HCT116 (cell line): Measurements from ENCODE around the gene SLC8A1.

Experiments
- EZH2phosphoT487 ChIP-seq: fragments of 200-600 bp; IDR thresholded peaks from 2 replicates; pipeline ENCODE4 v1.6.1; 2018; ENCODE audit warnings: antibody characterized with exemption, borderline replicate concordance
- FOSL1 ChIP-seq: IDR thresholded peaks from 2 replicates; pipeline ENCODE4 v1.6.1; 2012; ENCODE audit warnings: low read depth
- POLR2A ChIP-seq: IDR thresholded peaks from 2 replicates; pipeline ENCODE4 v1.7.0; 2011; ENCODE audit warnings: borderline replicate concordance; ENCODE audit not compliant: insufficient read depth, insufficient read length; ENCODE audit errors: extremely low read depth
- POLR2AphosphoS5 ChIP-seq: IDR thresholded peaks from 2 replicates; pipeline ENCODE4 v1.6.1; 2011; ENCODE audit warnings: mild to moderate bottlenecking, low read depth, low read length, moderate library complexity
- TF ChIP-seq, protein P1 (sequence below), 3 experiments: fragments of 200-600 bp in 1 of 3; sonication (generic) in 1 of 3; IDR thresholded peaks in 2 of 3; conservative IDR thresholded peaks in 1 of 3; 2 replicates each; pipeline ENCODE4 v1.5.1; 2012 to 2017; ENCODE audit warnings: low read depth in 2 of 3, low read length in 2 of 3, antibody characterized with exemption in 1 of 3, borderline replicate concordance in 1 of 3, control low read depth in 1 of 3, mild to moderate bottlenecking in 1 of 3, mixed read lengths in 1 of 3, mixed run types in 1 of 3, moderate library complexity in 1 of 3; ENCODE audit not compliant: insufficient read depth in 1 of 3
- TF ChIP-seq, protein P2 (sequence below): IDR thresholded peaks from 2 replicates; pipeline ENCODE4 v1.6.1; 2012; ENCODE audit warnings: low read depth
- TF ChIP-seq, protein P3 (sequence below): IDR thresholded peaks from 2 replicates; pipeline ENCODE4 v1.6.1; 2012

DNA sequence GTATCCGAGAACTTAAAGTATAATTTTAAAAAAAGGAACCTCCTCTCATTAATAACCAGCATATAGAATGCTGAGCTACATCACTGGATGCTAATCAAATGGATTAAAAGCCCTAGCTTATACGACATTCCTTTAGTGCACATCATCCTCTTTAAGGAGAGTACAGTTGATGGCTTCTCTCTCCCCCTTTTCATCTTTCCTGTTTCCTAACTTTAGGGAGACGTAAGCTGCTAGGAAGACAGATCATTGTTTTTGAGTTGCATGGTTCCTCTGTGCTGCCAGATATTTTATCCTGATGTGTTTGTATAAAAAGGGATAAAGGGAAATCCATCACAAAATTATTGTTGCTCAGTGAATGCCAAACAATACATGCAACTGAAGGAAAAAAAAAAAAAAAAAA is 94.2 kb downstream of the SLC8A1 start:
- TF ChIP-seq, protein P1, sequence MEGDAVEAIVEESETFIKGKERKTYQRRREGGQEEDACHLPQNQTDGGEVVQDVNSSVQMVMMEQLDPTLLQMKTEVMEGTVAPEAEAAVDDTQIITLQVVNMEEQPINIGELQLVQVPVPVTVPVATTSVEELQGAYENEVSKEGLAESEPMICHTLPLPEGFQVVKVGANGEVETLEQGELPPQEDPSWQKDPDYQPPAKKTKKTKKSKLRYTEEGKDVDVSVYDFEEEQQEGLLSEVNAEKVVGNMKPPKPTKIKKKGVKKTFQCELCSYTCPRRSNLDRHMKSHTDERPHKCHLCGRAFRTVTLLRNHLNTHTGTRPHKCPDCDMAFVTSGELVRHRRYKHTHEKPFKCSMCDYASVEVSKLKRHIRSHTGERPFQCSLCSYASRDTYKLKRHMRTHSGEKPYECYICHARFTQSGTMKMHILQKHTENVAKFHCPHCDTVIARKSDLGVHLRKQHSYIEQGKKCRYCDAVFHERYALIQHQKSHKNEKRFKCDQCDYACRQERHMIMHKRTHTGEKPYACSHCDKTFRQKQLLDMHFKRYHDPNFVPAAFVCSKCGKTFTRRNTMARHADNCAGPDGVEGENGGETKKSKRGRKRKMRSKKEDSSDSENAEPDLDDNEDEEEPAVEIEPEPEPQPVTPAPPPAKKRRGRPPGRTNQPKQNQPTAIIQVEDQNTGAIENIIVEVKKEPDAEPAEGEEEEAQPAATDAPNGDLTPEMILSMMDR (IDR thresholded peaks at IDR 0.05 in 2 of 3, conservative IDR thresholded peaks at IDR 0.05 in 1 of 3; ENCODE audit: borderline replicate concordance in 1 of 3, insufficient read depth in 1 of 3, low read depth in 2 of 3, low read length in 2 of 3) = no peak
- TF ChIP-seq EZH2phosphoT487 (no peak), FOSL1 (no peak), POLR2AphosphoS5 (no peak), POLR2A (no peak)
- TF ChIP-seq, protein P2, sequence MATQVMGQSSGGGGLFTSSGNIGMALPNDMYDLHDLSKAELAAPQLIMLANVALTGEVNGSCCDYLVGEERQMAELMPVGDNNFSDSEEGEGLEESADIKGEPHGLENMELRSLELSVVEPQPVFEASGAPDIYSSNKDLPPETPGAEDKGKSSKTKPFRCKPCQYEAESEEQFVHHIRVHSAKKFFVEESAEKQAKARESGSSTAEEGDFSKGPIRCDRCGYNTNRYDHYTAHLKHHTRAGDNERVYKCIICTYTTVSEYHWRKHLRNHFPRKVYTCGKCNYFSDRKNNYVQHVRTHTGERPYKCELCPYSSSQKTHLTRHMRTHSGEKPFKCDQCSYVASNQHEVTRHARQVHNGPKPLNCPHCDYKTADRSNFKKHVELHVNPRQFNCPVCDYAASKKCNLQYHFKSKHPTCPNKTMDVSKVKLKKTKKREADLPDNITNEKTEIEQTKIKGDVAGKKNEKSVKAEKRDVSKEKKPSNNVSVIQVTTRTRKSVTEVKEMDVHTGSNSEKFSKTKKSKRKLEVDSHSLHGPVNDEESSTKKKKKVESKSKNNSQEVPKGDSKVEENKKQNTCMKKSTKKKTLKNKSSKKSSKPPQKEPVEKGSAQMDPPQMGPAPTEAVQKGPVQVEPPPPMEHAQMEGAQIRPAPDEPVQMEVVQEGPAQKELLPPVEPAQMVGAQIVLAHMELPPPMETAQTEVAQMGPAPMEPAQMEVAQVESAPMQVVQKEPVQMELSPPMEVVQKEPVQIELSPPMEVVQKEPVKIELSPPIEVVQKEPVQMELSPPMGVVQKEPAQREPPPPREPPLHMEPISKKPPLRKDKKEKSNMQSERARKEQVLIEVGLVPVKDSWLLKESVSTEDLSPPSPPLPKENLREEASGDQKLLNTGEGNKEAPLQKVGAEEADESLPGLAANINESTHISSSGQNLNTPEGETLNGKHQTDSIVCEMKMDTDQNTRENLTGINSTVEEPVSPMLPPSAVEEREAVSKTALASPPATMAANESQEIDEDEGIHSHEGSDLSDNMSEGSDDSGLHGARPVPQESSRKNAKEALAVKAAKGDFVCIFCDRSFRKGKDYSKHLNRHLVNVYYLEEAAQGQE = no peak
- TF ChIP-seq, protein P3, sequence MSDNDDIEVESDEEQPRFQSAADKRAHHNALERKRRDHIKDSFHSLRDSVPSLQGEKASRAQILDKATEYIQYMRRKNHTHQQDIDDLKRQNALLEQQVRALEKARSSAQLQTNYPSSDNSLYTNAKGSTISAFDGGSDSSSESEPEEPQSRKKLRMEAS = no peak
